ENCODE results near the gene ANKRD33. TPM values are rescaled to one million over a fixed set of nuclear protein-coding genes. Genes with fewer than 3 reads are reported as not detected.

ANKRD33 gene
- total RNA-seq, 1 experiment from 2014 or later = not detected

- no peaks in the 10 kb centered on the region for H3K36me3 ChIP-seq (ENCODE audit: insufficient read depth, low read length, poor library complexity, severe bottlenecking)
- H3K27ac ChIP-seq (ENCODE audit: low read depth, low read length, poor library complexity, severe bottlenecking) = no peak overlapping the region
- no peaks in the 10 kb centered on the region for H3K4me1 ChIP-seq (ENCODE audit: insufficient read depth, low read length, poor library complexity, severe bottlenecking)
- intact Hi-C loops (cut with micrococcal nuclease; ENCODE audit: unreplicated experiment) = no loop called here
- BruUV-seq (replicated peaks) = no TSS peak
- H3K27me3 ChIP-seq (replicated peaks; ENCODE audit: insufficient read depth, low read depth, low read length, poor library complexity) = no peaks in the 10 kb centered on the region
- no peaks in the 10 kb centered on the region for H3K9me3 ChIP-seq (ENCODE audit: low read depth, low read length, poor library complexity, severe bottlenecking)
- no peak for TF ChIP-seq EZH2 (IDR thresholded peaks at IDR 0.05; ENCODE audit: borderline replicate concordance, low read depth, low read length, poor library complexity, severe bottlenecking)
- TF ChIP-seq CTCF (conservative IDR thresholded peaks at IDR 0.05; ENCODE audit: low read depth, low read length) = no peak
- ChIA-PET CTCF (no interaction called here), POLR2A (ENCODE audit: low non-redundant PET) (no interaction called here)
- no peak for DNase-seq (ENCODE audit: low spot score)
- no peak overlapping the region for H3K4me3 ChIP-seq (ENCODE audit: low read depth, low read length, poor library complexity, severe bottlenecking)
Measured at GRCh38 chr12:51934080-51934479, 46.2 kb downstream of the ANKRD33 start.

GRCh38 chr12:51937926-51938325, 50.0 kb downstream of the ANKRD33 start:
- ChIA-PET POLR2A (ENCODE audit: low non-redundant PET) (no interaction called here), CTCF (no interaction called here)
- Histone ChIP-seq H3K27me3 (replicated peaks; ENCODE audit: insufficient read depth, low read depth, low read length, poor library complexity) (no peaks in the 10 kb centered on the region), H3K9me3 (ENCODE audit: low read depth, low read length, poor library complexity, severe bottlenecking) (no peaks in the 10 kb centered on the region), H3K4me1 (ENCODE audit: insufficient read depth, low read length, poor library complexity, severe bottlenecking) (peaks cover 14% of the 10 kb centered on the region), H3K27ac (ENCODE audit: low read depth, low read length, poor library complexity, severe bottlenecking) (no peak overlapping the region), H3K4me3 (ENCODE audit: low read depth, low read length, poor library complexity, severe bottlenecking) (no peak overlapping the region), H3K36me3 (ENCODE audit: insufficient read depth, low read length, poor library complexity, severe bottlenecking) (no peaks in the 10 kb centered on the region)
- BruUV-seq (replicated peaks) = no TSS peak
- intact Hi-C loops (cut with micrococcal nuclease; ENCODE audit: unreplicated experiment) = no loop called here
- no peak for TF ChIP-seq CTCF (conservative IDR thresholded peaks at IDR 0.05; ENCODE audit: low read depth, low read length)
- TF ChIP-seq EZH2 (IDR thresholded peaks at IDR 0.05; ENCODE audit: borderline replicate concordance, low read depth, low read length, poor library complexity, severe bottlenecking) = no peak
- DNase-seq (ENCODE audit: low spot score) = no peak

- H3K4me3 ChIP-seq (ENCODE audit: low read depth, low read length, poor library complexity, severe bottlenecking) = no peak overlapping the region
- no peak overlapping the region for H3K27ac ChIP-seq (ENCODE audit: low read depth, low read length, poor library complexity, severe bottlenecking)
- H3K4me1 ChIP-seq (ENCODE audit: insufficient read depth, low read length, poor library complexity, severe bottlenecking) = peaks cover 14% of the 10 kb centered on the region
- TF ChIP-seq CTCF (conservative IDR thresholded peaks at IDR 0.05; ENCODE audit: low read depth, low read length) (no peak), EZH2 (IDR thresholded peaks at IDR 0.05; ENCODE audit: borderline replicate concordance, low read depth, low read length, poor library complexity, severe bottlenecking) (no peak)
- no peak for DNase-seq (ENCODE audit: low spot score)
- H3K36me3 ChIP-seq (ENCODE audit: insufficient read depth, low read length, poor library complexity, severe bottlenecking) = no peaks in the 10 kb centered on the region
- no TSS peak for BruUV-seq (replicated peaks)
- POLR2A ChIA-PET (ENCODE audit: low non-redundant PET) = no interaction called here
- H3K9me3 ChIP-seq (ENCODE audit: low read depth, low read length, poor library complexity, severe bottlenecking) = no peaks in the 10 kb centered on the region
- no peaks in the 10 kb centered on the region for H3K27me3 ChIP-seq (replicated peaks; ENCODE audit: insufficient read depth, low read depth, low read length, poor library complexity)
- CTCF ChIA-PET = no interaction called here
- intact Hi-C loops (cut with micrococcal nuclease; ENCODE audit: unreplicated experiment) = no loop called here
Measured at GRCh38 chr12:51938726-51939125, 50.8 kb downstream of the ANKRD33 start.

Data from A673 (cell line).